Spinal cord (tissue), 10 donors: ENCODE measurements around the gene LPAR1. TPM values are rescaled to one million over a fixed set of nuclear protein-coding genes. Genes with fewer than 3 reads are reported as not detected.

Experiments
- DNase-seq, 6 donors: peaks; one replicate each; pipeline versions ENCODE4 v3.0.0 to v3.0.0-alpha.2; 2013 to 2015; ENCODE audit warnings: low spot score in 6 of 6, low read depth in 4 of 6
- H3K27ac ChIP-seq: one replicate; pipeline ENCODE4 v1.5.1; 2013; ENCODE audit warnings: low read depth, low read length, control low read depth
- H3K27me3 ChIP-seq: one replicate; pipeline ENCODE4 v1.6.1; 2013; ENCODE audit warnings: low read length; ENCODE audit not compliant: control insufficient read depth, insufficient read depth
- H3K36me3 ChIP-seq: one replicate; pipeline ENCODE4 v1.6.1; 2013; ENCODE audit warnings: low read length; ENCODE audit not compliant: control insufficient read depth, insufficient read depth
- H3K4me1 ChIP-seq: one replicate; pipeline ENCODE4 v1.6.1; 2013; ENCODE audit warnings: low read length; ENCODE audit not compliant: control insufficient read depth, insufficient read depth
- H3K4me3 ChIP-seq: one replicate; pipeline ENCODE4 v1.5.1; 2013; ENCODE audit warnings: low read depth, low read length, control low read depth
- H3K9me3 ChIP-seq: one replicate; pipeline ENCODE4 v1.6.1; 2013; ENCODE audit warnings: low read length; ENCODE audit not compliant: control insufficient read depth, insufficient read depth
- WGBS: methylation state at CpG from one replicate; pipeline ENCODE4 v1.1.5; 2013; ENCODE audit warnings: missing lambda C conversion rate; ENCODE audit not compliant: insufficient coverage; 5-methylcytosine and 5-hydroxymethylcytosine counted together
- polyA plus RNA-seq, 2 donors: library from polyadenylated mRNA; unstranded; fragments of 120-200 nt; gene quantifications; one replicate each; pipeline ENCODE4 v1.2.1, GENCODE V29; 2013; ENCODE audit not compliant: insufficient read length in 2 of 2
- total RNA-seq, 2 donors: library from RNA; depleted of rRNA in 1 of 2; stranded (reverse); fragments of 120-200 nt in 1 of 2; fragments of >200 nt in 1 of 2; gene quantifications; one replicate each; pipeline versions ENCODE4 v1.2.3 to v1.2.4, GENCODE V29; 2013 to 2014
- donor health status: healthy.

Gene LPAR1
- total and polyA plus RNA-seq, 4 donors: 92.7 to 177 (median 148) TPM

DNA sequence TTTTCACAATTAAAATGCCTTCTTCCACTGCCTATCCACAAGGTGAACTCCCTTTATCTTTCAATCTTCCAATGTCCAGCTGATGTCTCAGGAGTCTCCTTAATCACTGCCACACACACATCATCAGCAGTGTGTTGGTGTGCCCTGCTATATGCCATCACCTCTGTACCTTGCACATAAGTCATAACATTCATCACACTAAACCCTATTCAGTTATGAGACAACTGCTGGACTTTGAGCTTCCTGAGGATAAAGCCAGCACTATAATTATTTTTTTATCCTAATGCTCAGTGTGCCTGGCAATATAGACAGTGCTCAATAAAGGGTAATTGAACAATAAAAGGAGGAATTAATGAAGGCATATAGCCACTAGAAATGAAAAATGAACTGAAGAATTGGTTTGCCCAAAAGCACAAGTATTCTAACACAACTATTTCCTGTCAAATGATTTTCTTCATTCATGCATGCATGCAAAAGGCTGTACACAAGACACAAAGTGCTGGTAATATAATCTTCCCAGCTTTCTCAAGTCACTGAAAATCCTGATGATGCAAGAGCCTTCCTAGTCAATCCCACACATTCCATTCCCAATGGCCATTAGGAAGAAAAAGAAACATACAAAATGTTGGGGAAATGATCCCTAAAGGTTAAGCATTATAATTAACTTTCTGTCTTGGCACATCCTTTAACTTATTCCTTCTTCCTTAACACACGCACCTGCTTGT is 32.4 kb downstream of the LPAR1 start:
- WGBS: 91% methylated on average over 1 of the region's 1 CpG
- H3K27ac ChIP-seq: no peak overlapping the region
- H3K9me3 ChIP-seq: no peaks in the 10 kb centered on the region
- no peak for DNase-seq
- H3K27me3 ChIP-seq: no peaks in the 10 kb centered on the region
- H3K4me3 ChIP-seq: no peak overlapping the region
- no peaks in the 10 kb centered on the region for H3K4me1 ChIP-seq
- peaks cover 2% of the 10 kb centered on the region for H3K36me3 ChIP-seq

DNA sequence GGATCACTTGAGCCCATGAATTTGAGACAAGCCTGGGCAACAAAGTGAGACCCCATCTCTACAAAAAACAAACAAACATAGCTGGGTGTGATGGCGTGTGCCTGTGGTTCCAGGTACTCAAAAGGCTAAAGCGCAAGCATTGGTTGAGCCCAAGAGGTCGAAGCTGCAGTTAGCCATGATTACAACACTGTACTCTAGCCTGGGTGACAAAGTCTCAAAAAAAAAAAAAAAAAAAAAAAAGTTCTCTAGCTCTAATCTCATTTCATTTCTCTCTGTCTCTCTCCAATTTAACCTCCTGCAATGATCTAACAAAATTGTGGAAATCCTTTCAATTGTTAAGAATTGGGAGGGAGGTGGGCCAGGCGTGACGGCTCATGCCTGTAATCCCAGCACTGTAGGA is 33.3 kb downstream of the LPAR1 start:
- Histone ChIP-seq H3K27ac (no peak overlapping the region), H3K9me3 (no peaks in the 10 kb centered on the region), H3K4me3 (no peak overlapping the region), H3K36me3 (peaks cover 2% of the 10 kb centered on the region), H3K27me3 (no peaks in the 10 kb centered on the region), H3K4me1 (peaks cover 6% of the 10 kb centered on the region)
- WGBS: 100% methylated on average over 3 of the region's 5 CpGs
- DNase-seq: no peak

DNA sequence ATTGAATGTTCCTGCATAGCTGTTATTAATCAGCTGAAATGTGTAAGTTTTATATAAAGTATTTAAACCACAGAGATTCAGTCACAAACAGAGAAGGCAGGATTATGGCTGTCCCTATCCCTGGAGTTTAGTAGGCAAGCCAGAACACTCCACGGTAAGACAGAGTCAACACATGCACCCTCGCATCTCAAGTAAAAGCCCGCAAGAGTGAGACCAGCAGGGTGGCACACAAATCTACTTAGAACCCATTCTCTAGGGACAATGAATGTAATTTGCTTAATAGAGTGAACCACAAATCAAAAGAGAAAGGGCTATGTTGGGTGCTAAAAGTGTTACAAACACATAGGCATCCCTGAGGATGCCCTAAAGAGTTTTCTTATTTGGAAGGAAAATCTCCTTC is 35.1 kb downstream of the LPAR1 start:
- whole genome bisulfite sequencing: no CpG with 5 or more reads among the region's 3 CpGs
- Histone ChIP-seq H3K4me1 (peaks cover 6% of the 10 kb centered on the region), H3K9me3 (no peaks in the 10 kb centered on the region), H3K4me3 (no peak overlapping the region), H3K27ac (no peak overlapping the region), H3K27me3 (no peaks in the 10 kb centered on the region), H3K36me3 (peaks cover 2% of the 10 kb centered on the region)
- DNase-seq: no peak

DNA sequence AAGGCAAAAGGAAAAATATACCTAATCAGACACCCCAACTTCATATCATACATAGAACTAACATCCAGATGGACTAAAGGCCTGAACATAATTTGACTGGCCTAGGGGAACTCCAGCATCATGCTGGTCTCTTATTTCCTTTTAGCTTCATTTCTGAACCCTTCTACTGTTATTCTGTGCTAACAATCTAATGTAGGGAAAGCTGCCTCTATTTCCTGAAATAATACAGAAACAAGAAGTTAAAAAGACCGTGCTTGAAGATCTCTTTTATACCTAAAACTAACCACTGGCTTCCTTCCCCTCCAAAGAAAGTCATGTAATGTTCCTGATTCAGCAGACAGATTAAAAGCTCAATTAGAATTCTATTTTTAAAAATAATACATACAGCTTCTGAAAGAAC is 36.7 kb downstream of the LPAR1 start:
- peak overlapping the region; percentile 87 for H3K27ac ChIP-seq
- H3K4me3 ChIP-seq: no peak overlapping the region
- H3K4me1 ChIP-seq: peaks cover 6% of the 10 kb centered on the region
- peaks cover 2% of the 10 kb centered on the region for H3K36me3 ChIP-seq
- no peaks in the 10 kb centered on the region for H3K27me3 ChIP-seq
- WGBS: no CpG with 5 or more reads among the region's 1 CpG
- no peaks in the 10 kb centered on the region for H3K9me3 ChIP-seq
- no peak for DNase-seq

DNA sequence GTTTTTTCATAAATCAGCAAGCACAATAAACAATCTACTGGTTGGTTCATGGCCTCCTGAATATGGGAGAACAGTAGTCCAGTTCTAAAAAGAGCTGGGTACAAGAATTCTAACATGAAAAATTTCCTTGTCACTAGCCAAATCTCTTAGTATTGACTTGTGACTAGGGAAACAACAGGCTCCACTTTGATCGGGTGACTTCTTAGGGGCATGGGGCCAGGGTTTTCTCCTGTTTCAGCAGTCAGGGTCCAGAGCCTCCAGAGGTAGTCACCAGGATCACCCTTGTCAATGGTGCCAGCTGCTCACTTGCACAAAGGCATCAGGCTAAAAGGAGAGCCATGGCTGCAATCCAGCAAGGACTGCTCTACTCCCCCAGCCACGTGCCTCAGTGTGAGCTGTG is 38.1 kb downstream of the LPAR1 start:
- H3K4me3 ChIP-seq: no peak overlapping the region
- no peaks in the 10 kb centered on the region for H3K27me3 ChIP-seq
- DNase-seq: peak in 1 of 6 donors; percentile 51
- H3K36me3 ChIP-seq: peaks cover under 1% of the 10 kb centered on the region
- peak overlapping the region; percentile 87 for H3K27ac ChIP-seq
- 38% methylated on average over 2 of the region's 2 CpGs for WGBS
- H3K9me3 ChIP-seq: no peaks in the 10 kb centered on the region
- H3K4me1 ChIP-seq: peaks cover 6% of the 10 kb centered on the region

DNA sequence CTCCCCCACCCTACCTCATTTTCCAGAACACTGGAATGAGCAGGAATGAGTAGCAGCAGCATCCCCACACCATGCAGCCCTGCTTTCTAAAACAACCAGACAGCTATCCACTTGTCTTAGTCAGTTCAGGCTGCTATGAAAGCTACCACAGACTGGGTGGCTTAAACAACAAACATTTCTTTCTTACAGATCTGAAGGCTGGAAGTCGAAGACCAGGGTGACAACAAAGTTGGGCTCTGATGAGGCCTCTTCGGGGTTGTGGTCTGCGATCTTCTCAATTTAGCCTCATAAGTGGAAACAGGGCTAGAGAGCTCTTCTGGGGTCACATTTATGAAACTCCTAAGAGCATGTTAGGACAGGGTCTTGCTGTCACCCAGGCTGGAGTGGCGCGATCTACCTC is 38.9 kb downstream of the LPAR1 start:
- Histone ChIP-seq H3K4me1 (peaks cover 6% of the 10 kb centered on the region), H3K27ac (peak overlapping the region; percentile 87), H3K4me3 (no peak overlapping the region), H3K36me3 (no peaks in the 10 kb centered on the region), H3K9me3 (no peaks in the 10 kb centered on the region), H3K27me3 (no peaks in the 10 kb centered on the region)
- DNase-seq: peak in 1 of 6 donors; percentile 17
- 84% methylated on average over 3 of the region's 5 CpGs for WGBS

DNA sequence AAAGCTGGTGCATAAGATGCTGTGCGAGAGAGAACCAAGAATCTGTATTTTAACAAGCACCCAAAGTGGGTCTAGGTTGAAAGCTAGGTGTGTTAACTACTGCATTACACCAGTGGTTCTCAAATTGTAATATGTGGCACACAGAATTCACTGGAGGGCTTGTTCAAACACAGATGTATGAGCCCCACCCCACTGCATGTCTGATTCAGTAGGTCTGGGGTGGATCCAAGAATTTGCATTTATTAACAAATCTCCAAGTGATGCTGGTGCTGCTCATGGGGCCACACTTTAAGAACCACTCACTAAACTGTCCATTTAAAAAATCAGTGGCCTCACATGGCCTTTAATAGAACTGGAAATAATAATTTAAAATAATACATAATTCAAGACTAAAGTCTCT is 40.4 kb downstream of the LPAR1 start:
- Histone ChIP-seq H3K27ac (no peak overlapping the region), H3K36me3 (no peaks in the 10 kb centered on the region), H3K9me3 (no peaks in the 10 kb centered on the region), H3K27me3 (no peaks in the 10 kb centered on the region), H3K4me3 (no peak overlapping the region), H3K4me1 (peaks cover 6% of the 10 kb centered on the region)
- DNase-seq: no peak
- WGBS: no CpG with 5 or more reads among the region's 1 CpG

DNA sequence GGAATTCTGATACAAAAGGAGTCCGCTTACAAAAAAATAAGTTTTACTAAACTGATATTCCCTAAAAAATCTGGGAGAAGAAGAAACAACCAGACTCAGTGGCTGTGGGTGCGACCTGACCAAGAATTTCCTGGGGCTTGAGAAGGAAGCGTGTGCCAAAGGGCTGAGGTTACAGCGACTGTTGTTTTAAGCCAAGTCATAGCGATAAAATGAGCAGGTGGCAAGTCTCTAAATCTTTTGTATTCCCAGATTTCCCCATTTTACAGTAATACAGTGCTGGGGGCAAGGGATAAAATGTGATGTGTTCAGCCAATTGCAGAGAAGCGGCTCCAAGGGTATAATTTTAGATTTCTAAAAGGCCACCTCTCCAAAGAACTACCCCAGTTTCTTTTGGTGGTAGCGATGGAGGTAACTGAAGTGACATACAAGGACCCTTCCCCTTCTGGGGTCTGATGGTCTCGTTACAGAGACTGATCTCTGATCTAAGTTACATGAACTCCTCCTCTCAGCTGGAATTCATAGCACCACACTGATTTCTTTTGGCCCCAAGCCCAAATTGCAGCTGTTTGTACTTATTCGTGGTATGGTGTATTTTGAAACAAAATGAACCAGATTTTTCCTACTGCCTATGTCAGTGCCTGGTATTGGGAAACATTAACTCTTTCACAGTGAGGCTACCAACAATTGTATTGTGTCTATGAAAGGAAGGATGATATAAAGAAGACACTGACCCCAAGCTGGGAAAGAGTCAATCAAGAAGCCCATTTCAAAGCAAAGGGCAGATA is 41.6 kb downstream of the LPAR1 start:
- 100% methylated on average over 1 of the region's 9 CpGs for WGBS
- Histone ChIP-seq H3K27ac (peak overlapping the region; percentile 34), H3K9me3 (no peaks in the 10 kb centered on the region), H3K4me1 (peaks cover 6% of the 10 kb centered on the region), H3K36me3 (no peaks in the 10 kb centered on the region), H3K4me3 (no peak overlapping the region), H3K27me3 (no peaks in the 10 kb centered on the region)
- DNase-seq: peak in 1 of 6 donors; percentile 29

DNA sequence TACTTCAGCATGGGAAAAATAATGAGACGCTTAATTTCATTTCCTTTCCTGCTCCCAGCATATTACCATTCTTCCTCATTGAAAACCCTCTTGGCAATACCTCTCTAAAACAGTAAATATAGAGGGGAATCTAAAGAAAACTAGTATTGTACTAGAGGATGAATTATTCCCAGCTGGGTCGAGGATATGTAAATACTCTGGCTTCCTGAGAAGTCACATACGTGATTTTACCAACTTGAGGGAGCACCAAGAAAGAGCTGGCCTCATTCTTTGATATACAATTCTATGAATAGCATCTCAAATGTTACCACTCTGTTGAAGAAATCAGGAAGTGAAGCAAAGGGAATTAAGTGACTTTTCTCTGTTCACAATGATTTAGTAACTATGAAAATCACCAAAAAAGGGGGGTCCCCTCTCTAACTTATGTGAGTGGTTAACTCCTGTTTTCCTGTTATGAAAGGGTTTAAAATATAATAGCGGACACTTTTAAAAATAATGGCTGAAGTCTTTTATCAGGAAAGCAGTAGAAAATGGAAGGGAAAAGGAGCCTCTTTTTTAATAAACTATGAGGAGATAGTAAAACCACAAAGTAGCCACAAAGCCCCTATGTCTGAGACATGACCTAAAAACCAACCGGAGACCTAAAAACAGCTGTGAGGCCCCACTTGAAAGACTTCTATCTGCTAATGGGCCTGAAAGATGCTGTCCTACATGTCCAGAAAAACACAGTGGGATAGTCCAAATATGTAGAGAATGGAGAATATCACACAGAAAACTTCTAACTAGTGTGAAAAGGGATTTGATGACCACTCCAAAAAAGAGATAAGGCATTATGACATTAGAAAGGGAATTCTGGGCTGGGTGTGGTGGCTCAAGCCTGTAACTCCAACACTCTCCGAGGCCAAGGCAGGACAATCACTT is 42.6 kb downstream of the LPAR1 start:
- Histone ChIP-seq H3K9me3 (no peaks in the 10 kb centered on the region), H3K27me3 (no peaks in the 10 kb centered on the region), H3K4me1 (peaks cover 6% of the 10 kb centered on the region), H3K27ac (peak overlapping the region; percentile 1), H3K36me3 (no peaks in the 10 kb centered on the region), H3K4me3 (no peak overlapping the region)
- no peak for DNase-seq
- WGBS: no CpG with 5 or more reads among the region's 6 CpGs
